ENCODE results near the gene TCERG1L. TPM values are rescaled to one million over a fixed set of nuclear protein-coding genes. Genes with fewer than 3 reads are reported as not detected.

The TCERG1L gene
- total RNA-seq, 4 donors from 2014 or later, result 0.42 to 1.3 TPM; not detected in 2

DNA sequence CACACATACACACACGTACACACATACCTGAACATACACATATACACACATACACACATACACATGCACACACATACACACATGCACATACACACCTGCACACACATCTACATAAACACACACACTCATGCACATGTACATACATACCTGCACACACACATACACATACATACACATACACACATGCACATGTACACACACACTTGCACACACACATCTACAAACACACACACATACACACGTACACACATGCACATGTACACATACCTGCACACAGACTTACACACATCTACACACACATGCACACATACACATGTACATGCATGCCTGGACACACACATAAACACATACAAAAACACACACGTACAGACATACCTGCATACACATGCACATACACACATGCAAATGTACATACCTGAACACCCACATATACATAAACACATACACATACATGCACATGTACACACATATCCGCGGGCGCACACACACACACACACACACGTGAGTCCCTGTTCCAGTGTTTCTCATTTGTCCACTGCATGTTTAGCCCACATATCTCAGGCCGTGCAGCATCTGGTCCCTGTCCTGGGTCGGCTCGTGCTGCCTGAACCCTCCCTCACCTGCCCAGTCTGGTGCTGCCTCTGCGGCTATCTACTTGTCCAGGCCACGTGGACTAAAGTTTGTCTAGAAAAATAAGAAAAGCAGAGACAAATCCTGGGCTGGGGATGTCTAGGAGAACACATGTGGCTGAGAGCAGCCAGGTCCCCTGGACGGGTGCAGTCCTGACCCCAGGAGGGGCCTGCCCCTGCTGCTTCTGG is 238.7 kb downstream of the TCERG1L start:
- no peak for DNase-seq (ENCODE audit: low spot score in 2 of 2)
- Histone ChIP-seq H3K4me1 (no peaks in the 10 kb centered on the region), H3K36me3 (no peaks in the 10 kb centered on the region), H3K27ac (no peak overlapping the region), H3K9me3 (peaks cover 0 to 4% (median 0%) of the 10 kb centered on the region in 4 donors), H3K4me3 (no peak overlapping the region), H3K27me3 (no peaks in the 10 kb centered on the region)
- TF ChIP-seq EP300 (IDR thresholded peaks at IDR 0.05), result no peak
- no peak for TF ChIP-seq CTCF (IDR thresholded peaks at IDR 0.05)
- WGBS, 2 donors, result 82 to 96% methylated on average over 13 of the region's 13 CpGs

GRCh38 chr10:131071721-131072120 is 239.8 kb downstream of the TCERG1L start:
- WGBS, 2 donors, result 81 to 91% methylated on average over 7 of the region's 7 CpGs
- Histone ChIP-seq H3K4me1 (no peaks in the 10 kb centered on the region), H3K4me3 (no peak overlapping the region), H3K27ac (no peak overlapping the region), H3K9me3 (peaks cover 0 to 4% (median 0%) of the 10 kb centered on the region in 4 donors), H3K27me3 (no peaks in the 10 kb centered on the region), H3K36me3 (no peaks in the 10 kb centered on the region)
- no peak for DNase-seq (ENCODE audit: low spot score in 2 of 2)
- TF ChIP-seq EP300 (IDR thresholded peaks at IDR 0.05) (no peak), CTCF (IDR thresholded peaks at IDR 0.05) (no peak), POLR2A (IDR thresholded peaks at IDR 0.05) (no peak)

DNA sequence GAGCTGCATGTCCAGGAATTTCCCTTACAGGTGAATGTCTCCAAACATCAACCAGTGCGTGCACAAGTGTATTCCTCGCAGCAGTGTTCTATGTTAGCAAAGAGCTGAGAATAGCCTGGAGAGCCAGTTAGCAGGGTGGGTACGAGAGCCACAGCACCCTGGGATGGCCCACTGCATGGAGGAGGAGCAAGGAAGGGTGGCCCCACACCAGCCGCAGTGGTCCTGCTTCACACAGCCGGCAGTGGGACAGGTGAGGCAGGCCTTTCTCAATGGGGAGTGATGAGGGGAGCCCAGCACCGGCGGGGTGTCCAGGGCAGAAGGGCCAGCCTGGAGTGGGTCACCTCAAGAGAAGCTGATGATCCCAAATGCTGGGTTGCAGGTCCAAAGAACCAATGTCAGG is 240.7 kb downstream of the TCERG1L start:
- no peaks in the 10 kb centered on the region for H3K27me3 ChIP-seq
- no peak for TF ChIP-seq EP300 (IDR thresholded peaks at IDR 0.05)
- TF ChIP-seq POLR2A (IDR thresholded peaks at IDR 0.05), result no peak
- TF ChIP-seq CTCF (IDR thresholded peaks at IDR 0.05), result no peak
- no peak overlapping the region for H3K4me3 ChIP-seq
- no peaks in the 10 kb centered on the region for H3K4me1 ChIP-seq
- H3K27ac ChIP-seq, result no peak overlapping the region
- no peak for DNase-seq (ENCODE audit: low spot score in 2 of 2)
- WGBS, 2 donors, result 92 to 97% methylated on average over 7 of the region's 7 CpGs
- no peaks in the 10 kb centered on the region for H3K36me3 ChIP-seq
- H3K9me3 ChIP-seq, result peaks cover 0 to 4% (median 0%) of the 10 kb centered on the region in 4 donors

DNA sequence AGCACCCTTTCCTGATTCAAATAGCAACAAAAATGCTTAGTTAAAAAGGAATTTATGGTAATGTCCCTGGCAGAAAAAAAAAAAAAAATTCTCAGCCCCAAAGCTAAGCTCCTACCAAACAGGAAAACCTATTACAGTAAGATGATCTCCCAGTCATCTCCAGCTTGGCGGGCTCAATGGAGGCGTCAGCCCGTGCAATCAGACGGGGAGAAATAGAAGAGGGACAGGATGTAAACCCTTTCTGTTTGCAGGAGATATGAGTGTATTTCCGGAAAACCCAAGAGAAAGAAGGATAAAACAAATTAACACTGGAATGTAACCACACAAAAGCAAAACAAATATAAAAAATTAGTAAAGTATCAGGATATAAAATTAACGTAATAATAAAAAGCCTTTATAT is 242.8 kb downstream of the TCERG1L start:
- H3K9me3 ChIP-seq, result peaks cover 0 to 4% (median 0%) of the 10 kb centered on the region in 4 donors

More for the DNA sequence above, 242.8 kb downstream of the TCERG1L start:
- no peak for DNase-seq (ENCODE audit: low spot score in 2 of 2)
- H3K4me1 ChIP-seq, result no peaks in the 10 kb centered on the region
- WGBS, 2 donors, result 55 to 60% methylated on average over 6 of the region's 6 CpGs
- H3K4me3 ChIP-seq, result no peak overlapping the region
- no peaks in the 10 kb centered on the region for H3K27me3 ChIP-seq
- no peak overlapping the region for H3K27ac ChIP-seq
- no peak for TF ChIP-seq POLR2A (IDR thresholded peaks at IDR 0.05)
- TF ChIP-seq CTCF (IDR thresholded peaks at IDR 0.05), result no peak
- no peak for TF ChIP-seq EP300 (IDR thresholded peaks at IDR 0.05)
- no peaks in the 10 kb centered on the region for H3K36me3 ChIP-seq

All from tibial nerve (tissue), 4 donors.